SU-DHL-6 (cell line): ENCODE measurements around the gene GRIK5.

ENCODE experiments used
- H2AFZ ChIP-seq: fragments of 200-600 bp; sonication (generic); 2 replicates; pipeline ENCODE4 v1.6.1; 2014; ENCODE audit warnings: low read depth, mild to moderate bottlenecking, moderate library complexity, mixed read lengths, antibody characterized with exemption, low read length; ENCODE audit not compliant: severe bottlenecking
- H3F3A ChIP-seq: fragments of 200-600 bp; shearing (Covaris generic); 2 replicates; pipeline ENCODE4 v1.6.0; 2016; ENCODE audit warnings: antibody characterized with exemption, mild to moderate bottlenecking; ENCODE audit not compliant: insufficient read depth
- H3K27ac ChIP-seq: fragments of 200-600 bp; sonication (generic); 2 replicates; pipeline ENCODE4 v1.5.1; 2016; ENCODE audit warnings: low read depth, mild to moderate bottlenecking, low read length, moderate library complexity, mixed read lengths
- H3K27me3 ChIP-seq: fragments of 200-600 bp; sonication (generic), shearing (Covaris generic); 2 replicates; pipeline ENCODE4 v1.6.0; 2014; ENCODE audit warnings: mild to moderate bottlenecking, low read length
- H3K36me3 ChIP-seq: fragments of 200-600 bp; sonication (generic); 2 replicates; pipeline ENCODE4 v1.6.1; 2014; ENCODE audit warnings: mild to moderate bottlenecking, low read length, mixed read lengths
- H3K4me2 ChIP-seq: fragments of 300-600, 200-600 bp; shearing (Covaris generic), sonication (generic); 2 replicates; pipeline ENCODE4 v1.6.0; 2014; ENCODE audit warnings: low read length, low read depth, mild to moderate bottlenecking; ENCODE audit not compliant: poor library complexity, severe bottlenecking
- H3K4me3 ChIP-seq: fragments of 200-600 bp; sonication (generic); 2 replicates; pipeline ENCODE4 v1.5.1; 2014; ENCODE audit warnings: antibody characterized with exemption, low read length, mild to moderate bottlenecking, mixed read lengths; ENCODE audit not compliant: insufficient read depth, poor library complexity, severe bottlenecking
- H3K79me2 ChIP-seq: fragments of 200-600 bp; sonication (generic); 2 replicates; pipeline ENCODE4 v1.6.1; 2014; ENCODE audit warnings: mild to moderate bottlenecking, low read length, moderate library complexity; ENCODE audit not compliant: insufficient read depth
- H3K9ac ChIP-seq: fragments of 200-600 bp; sonication (generic); 2 replicates; pipeline ENCODE4 v1.7.0; 2014; ENCODE audit warnings: mild to moderate bottlenecking, low read length
- H3K9me2 ChIP-seq: fragments of 200-600 bp; sonication (generic); replicated peaks from 2 replicates; pipeline ENCODE4 v1.6.1; 2014; ENCODE audit warnings: low read length; ENCODE audit not compliant: insufficient read depth
- H3K9me3 ChIP-seq: fragments of 200-600 bp; sonication (generic); 2 replicates; pipeline ENCODE4 v1.6.1; 2014; ENCODE audit warnings: low read length, mixed read lengths; ENCODE audit not compliant: insufficient read depth
- H4K20me1 ChIP-seq: fragments of 200-600 bp; sonication (generic); 2 replicates; pipeline ENCODE4 v1.6.1; 2014; ENCODE audit warnings: low read depth, mild to moderate bottlenecking, antibody characterized with exemption, low read length, moderate library complexity, mixed read lengths
- EZH2phosphoT487 ChIP-seq: fragments of 200-600 bp; sonication (generic), shearing (Covaris generic); conservative IDR thresholded peaks from 2 replicates; pipeline ENCODE4 v1.6.1; 2018; ENCODE audit warnings: mild to moderate bottlenecking, antibody characterized with exemption, low read length, moderate library complexity, mixed read lengths
- TF ChIP-seq, protein P1 (sequence below): fragments of 200-600 bp; sonication (generic); IDR thresholded peaks from one replicate; pipeline ENCODE4 v1.5.1; 2017; ENCODE audit warnings: antibody characterized with exemption, mild to moderate bottlenecking, low read length, moderate library complexity; ENCODE audit not compliant: insufficient read depth, poor library complexity, severe bottlenecking

Gene GRIK5

DNA sequence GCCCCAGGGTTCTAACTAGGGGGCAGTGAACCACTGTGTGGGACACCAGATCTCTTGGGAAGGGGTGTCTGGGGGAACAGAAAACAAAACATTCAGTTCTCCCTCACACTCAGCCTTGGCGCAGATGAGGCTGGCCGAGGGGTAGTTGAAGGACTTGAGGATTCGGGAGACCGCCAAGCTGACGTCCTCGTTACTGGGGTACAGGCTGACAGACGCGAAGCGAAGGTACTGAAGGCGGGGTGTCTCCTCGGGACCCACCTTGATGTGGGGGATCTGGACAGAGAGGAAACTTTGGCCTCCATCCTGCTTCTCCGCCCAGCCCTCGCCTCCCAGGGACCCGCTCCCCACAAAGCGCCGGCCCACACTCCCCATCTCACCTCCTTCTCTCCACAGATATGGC lies 7.6 kb downstream of the GRIK5 start:
- H3K79me2 ChIP-seq: no peaks in the 10 kb centered on the region
- no peak overlapping the region for H3K4me2 ChIP-seq
- H2AFZ ChIP-seq: no peak overlapping the region
- no peak overlapping the region for H3K9ac ChIP-seq
- TF ChIP-seq, protein P1, sequence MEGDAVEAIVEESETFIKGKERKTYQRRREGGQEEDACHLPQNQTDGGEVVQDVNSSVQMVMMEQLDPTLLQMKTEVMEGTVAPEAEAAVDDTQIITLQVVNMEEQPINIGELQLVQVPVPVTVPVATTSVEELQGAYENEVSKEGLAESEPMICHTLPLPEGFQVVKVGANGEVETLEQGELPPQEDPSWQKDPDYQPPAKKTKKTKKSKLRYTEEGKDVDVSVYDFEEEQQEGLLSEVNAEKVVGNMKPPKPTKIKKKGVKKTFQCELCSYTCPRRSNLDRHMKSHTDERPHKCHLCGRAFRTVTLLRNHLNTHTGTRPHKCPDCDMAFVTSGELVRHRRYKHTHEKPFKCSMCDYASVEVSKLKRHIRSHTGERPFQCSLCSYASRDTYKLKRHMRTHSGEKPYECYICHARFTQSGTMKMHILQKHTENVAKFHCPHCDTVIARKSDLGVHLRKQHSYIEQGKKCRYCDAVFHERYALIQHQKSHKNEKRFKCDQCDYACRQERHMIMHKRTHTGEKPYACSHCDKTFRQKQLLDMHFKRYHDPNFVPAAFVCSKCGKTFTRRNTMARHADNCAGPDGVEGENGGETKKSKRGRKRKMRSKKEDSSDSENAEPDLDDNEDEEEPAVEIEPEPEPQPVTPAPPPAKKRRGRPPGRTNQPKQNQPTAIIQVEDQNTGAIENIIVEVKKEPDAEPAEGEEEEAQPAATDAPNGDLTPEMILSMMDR: no peak
- no peak for TF ChIP-seq EZH2phosphoT487
- H4K20me1 ChIP-seq: no peaks in the 10 kb centered on the region
- H3F3A ChIP-seq: no peaks in the 10 kb centered on the region
- H3K9me3 ChIP-seq: no peaks in the 10 kb centered on the region
- no peak overlapping the region for H3K4me3 ChIP-seq
- H3K9me2 ChIP-seq: no peaks in the 10 kb centered on the region
- no peaks in the 10 kb centered on the region for H3K27me3 ChIP-seq
- no peak overlapping the region for H3K27ac ChIP-seq
- no peaks in the 10 kb centered on the region for H3K36me3 ChIP-seq

DNA sequence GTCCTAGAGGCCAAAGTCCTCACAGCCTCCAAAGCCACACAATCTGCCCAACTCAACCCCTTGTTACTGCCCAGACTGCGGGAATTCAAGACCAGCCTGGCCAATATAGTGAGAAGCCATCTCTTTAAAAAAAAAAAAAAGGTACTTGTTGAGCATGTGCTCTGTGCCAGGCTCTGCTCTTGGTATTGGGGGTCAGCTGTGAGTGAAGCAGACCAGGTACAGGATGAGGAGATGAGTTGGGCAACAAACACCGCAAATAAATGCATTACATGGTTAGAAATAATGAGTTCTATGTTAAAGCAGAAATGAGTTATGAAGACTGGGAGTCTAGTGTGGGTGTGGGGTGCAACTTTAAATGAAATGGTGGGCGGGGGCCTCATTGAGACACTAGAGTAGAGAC lies 9.9 kb downstream of the GRIK5 start:
- no peaks in the 10 kb centered on the region for H3K27me3 ChIP-seq
- no peak overlapping the region for H3K4me3 ChIP-seq
- TF ChIP-seq, protein P1: no peak
- TF ChIP-seq EZH2phosphoT487: no peak
- no peak overlapping the region for H3K27ac ChIP-seq
- H3F3A ChIP-seq: no peaks in the 10 kb centered on the region; the same call in 1 of the 2 replicates
- no peaks in the 10 kb centered on the region for H3K79me2 ChIP-seq
- no peak overlapping the region for H2AFZ ChIP-seq
- H3K36me3 ChIP-seq: no peaks in the 10 kb centered on the region
- H3K9ac ChIP-seq: no peak overlapping the region
- H3K9me2 ChIP-seq: no peaks in the 10 kb centered on the region
- no peak overlapping the region for H3K4me2 ChIP-seq
- no peaks in the 10 kb centered on the region for H3K9me3 ChIP-seq
- no peaks in the 10 kb centered on the region for H4K20me1 ChIP-seq

DNA sequence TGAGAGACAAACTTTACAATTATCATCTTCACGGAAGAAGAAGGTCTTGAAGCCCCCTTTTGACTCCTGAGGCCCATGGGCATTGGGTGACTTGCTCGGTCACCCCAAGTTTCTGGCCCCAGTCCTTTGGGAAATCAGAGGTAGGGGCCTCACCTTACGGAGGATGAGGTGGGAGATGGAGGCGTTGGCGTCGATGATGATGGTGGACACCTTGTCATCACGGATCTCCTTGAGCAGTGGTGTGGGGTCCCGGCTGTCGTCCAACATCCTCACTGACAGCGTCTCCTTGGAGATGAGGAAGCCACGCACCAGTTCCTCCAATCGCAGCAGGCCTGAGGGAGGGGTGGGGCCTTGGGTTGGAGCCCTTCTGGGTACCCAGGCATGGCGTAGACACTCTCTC lies 10.8 kb downstream of the GRIK5 start:
- no peaks in the 10 kb centered on the region for H3K79me2 ChIP-seq
- H3F3A ChIP-seq: no peaks in the 10 kb centered on the region; the same call in 1 of the 2 replicates
- H3K27ac ChIP-seq: no peak overlapping the region
- TF ChIP-seq, protein P1: no peak
- TF ChIP-seq EZH2phosphoT487: no peak
- H2AFZ ChIP-seq: no peak overlapping the region
- H3K9ac ChIP-seq: no peak overlapping the region
- no peaks in the 10 kb centered on the region for H4K20me1 ChIP-seq
- H3K4me2 ChIP-seq: no peak overlapping the region
- H3K4me3 ChIP-seq: no peak overlapping the region
- H3K9me2 ChIP-seq: no peaks in the 10 kb centered on the region
- H3K36me3 ChIP-seq: no peaks in the 10 kb centered on the region
- no peaks in the 10 kb centered on the region for H3K27me3 ChIP-seq
- no peaks in the 10 kb centered on the region for H3K9me3 ChIP-seq

DNA sequence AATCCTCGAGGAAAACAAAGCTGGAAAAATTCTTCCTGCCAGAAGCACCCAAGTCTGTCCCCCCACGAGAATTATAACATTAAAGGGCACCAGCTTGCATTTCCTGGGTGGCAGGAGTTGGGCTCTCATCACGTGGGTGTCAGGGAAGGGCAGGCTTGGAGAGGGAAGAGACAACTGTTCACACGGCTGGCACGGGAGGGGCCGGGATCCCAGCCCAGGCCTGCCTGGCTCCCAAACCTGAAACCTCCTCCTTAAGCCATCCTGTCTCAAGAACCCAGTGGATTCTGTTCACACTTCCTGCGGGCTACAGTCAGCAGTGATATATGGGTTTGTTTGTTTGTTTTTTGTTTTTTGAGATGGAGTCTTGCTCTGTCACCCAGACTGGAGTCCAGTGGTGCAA lies 12.2 kb downstream of the GRIK5 start:
- H3K79me2 ChIP-seq: no peaks in the 10 kb centered on the region
- H2AFZ ChIP-seq: no peak overlapping the region
- H3K27me3 ChIP-seq: no peaks in the 10 kb centered on the region
- H3F3A ChIP-seq: no peaks in the 10 kb centered on the region; the same call in 1 of the 2 replicates
- H4K20me1 ChIP-seq: no peaks in the 10 kb centered on the region
- no peak overlapping the region for H3K4me2 ChIP-seq
- no peak overlapping the region for H3K4me3 ChIP-seq
- H3K9ac ChIP-seq: no peak overlapping the region
- TF ChIP-seq EZH2phosphoT487: no peak
- TF ChIP-seq, protein P1: no peak
- H3K36me3 ChIP-seq: no peaks in the 10 kb centered on the region
- no peaks in the 10 kb centered on the region for H3K9me3 ChIP-seq
- no peak overlapping the region for H3K27ac ChIP-seq
- H3K9me2 ChIP-seq: no peaks in the 10 kb centered on the region
